ENCODE results near the gene INPPL1. TPM values are rescaled to one million over a fixed set of nuclear protein-coding genes. Genes with fewer than 3 reads are reported as not detected.

Gene INPPL1
- total RNA-seq, 1 experiment from 2014 or later, result 83.9 TPM

DNA sequence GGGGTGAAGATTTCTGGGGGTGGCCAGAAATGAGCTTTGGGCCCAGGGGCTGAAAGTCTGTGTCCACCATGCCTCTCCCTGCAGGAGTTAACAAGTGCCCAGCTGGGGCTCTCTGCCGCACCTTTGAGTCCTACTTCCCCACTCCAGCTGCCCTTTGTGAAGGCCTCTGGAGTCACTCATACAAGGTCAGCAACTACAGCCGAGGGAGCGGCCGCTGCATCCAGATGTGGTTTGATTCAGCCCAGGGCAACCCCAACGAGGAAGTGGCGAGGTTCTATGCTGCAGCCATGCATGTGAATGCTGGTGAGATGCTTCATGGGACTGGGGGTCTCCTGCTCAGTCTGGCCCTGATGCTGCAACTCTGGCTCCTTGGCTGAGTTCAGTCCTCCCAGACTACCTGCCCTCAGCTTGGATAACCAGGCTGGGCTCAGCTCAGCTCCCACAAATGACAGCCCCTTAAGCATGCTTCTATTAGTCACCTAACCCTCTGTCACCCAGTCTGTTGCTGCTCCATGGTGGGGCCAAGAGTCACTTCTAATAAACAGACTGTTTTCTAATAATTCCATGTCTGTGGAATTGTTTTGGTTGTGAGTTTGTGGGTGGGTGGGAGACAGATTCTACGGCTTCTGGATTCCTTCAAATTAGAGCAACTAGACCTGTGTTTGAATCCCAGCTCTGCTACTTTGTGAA lies 3.0 kb upstream of the INPPL1 start:
- peak; percentile 65 for DNase-seq

DNA sequence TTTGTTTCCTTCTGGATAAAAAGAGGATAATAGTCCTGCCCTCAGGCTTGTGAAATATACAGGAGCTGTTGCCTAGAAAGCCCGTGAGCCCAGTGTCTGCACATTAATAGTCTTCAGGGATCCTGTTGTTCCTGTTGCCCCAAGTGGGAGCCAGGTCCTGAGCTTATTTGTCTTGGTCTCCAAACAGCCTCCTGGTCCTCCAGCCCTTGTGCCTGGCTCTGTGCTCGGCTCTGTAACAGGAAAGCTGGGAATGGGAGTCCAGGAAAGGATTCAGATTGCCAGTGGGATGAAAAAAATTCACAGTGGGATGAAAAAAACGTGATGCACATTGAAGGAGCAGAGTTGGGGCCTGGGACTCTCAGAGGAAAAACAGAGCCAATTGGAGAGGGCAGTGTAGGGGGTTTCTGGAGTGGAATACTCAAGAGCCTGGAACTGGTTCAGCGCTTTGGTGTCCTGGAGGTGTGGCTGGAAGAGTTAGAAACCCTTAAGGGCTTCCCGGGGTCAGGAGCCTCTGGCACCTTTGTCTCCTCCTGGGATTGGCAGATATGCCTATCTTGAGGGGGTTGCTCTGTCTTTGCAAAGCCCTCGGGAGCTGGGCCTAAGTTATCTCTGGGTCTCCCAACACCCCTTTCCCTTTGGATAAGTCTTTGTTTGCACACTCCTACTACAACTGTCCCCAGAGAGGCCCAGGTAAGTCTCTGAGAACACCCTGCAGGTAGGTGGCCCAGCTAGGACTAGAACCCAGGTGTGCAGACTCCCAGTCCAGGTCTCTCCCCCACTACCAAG lies 2.3 kb upstream of the INPPL1 start:
- no peaks in the 10 kb centered on the region for H4K20me1 ChIP-seq (ENCODE audit: insufficient read depth, low read depth, low read length)
- no peak for DNase-seq
- no peaks in the 10 kb centered on the region for H3K9me3 ChIP-seq (ENCODE audit: low read length)
- no peaks in the 10 kb centered on the region for H3K27me3 ChIP-seq (ENCODE audit: low read length)
- H3K9ac ChIP-seq (ENCODE audit: low read length), result peak overlapping the region; percentile 97
- H2AFZ ChIP-seq (ENCODE audit: low read length), result peak overlapping the region; percentile 80; the same call in 1 of the 2 replicates
- H3K4me2 ChIP-seq (ENCODE audit: low read depth, low read length, poor library complexity, severe bottlenecking), result peak overlapping the region; percentile 100
- H3K36me3 ChIP-seq (ENCODE audit: insufficient read depth, low read length), result no peaks in the 10 kb centered on the region
- peak overlapping the region; percentile 74 for H3K27ac ChIP-seq (ENCODE audit: low read length)
- no peaks in the 10 kb centered on the region for H3K9me2 ChIP-seq (replicated peaks; ENCODE audit: insufficient read depth, low read length)
- peak overlapping the region; percentile 99 for H3K4me3 ChIP-seq (ENCODE audit: low read length)
- H3K79me2 ChIP-seq (ENCODE audit: low read length), result peaks cover 25% of the 10 kb centered on the region
- peaks cover 45% of the 10 kb centered on the region for H3K4me1 ChIP-seq (ENCODE audit: low read length)

More for the DNA sequence above, 3.0 kb upstream of the INPPL1 start:
- no peaks in the 10 kb centered on the region for H3K36me3 ChIP-seq (ENCODE audit: insufficient read depth, low read length)
- H3K4me1 ChIP-seq (ENCODE audit: low read length), result peaks cover 44% of the 10 kb centered on the region
- H2AFZ ChIP-seq (ENCODE audit: low read length), result peak overlapping the region; percentile 80; the same call in 1 of the 2 replicates
- H3K9me3 ChIP-seq (ENCODE audit: low read length), result no peaks in the 10 kb centered on the region
- peak overlapping the region; percentile 97 for H3K9ac ChIP-seq (ENCODE audit: low read length)
- H3K27ac ChIP-seq (ENCODE audit: low read length), result no peak overlapping the region
- H4K20me1 ChIP-seq (ENCODE audit: insufficient read depth, low read depth, low read length), result no peaks in the 10 kb centered on the region
- H3K9me2 ChIP-seq (replicated peaks; ENCODE audit: insufficient read depth, low read length), result no peaks in the 10 kb centered on the region
- H3K27me3 ChIP-seq (ENCODE audit: low read length), result no peaks in the 10 kb centered on the region
- H3K4me2 ChIP-seq (ENCODE audit: low read depth, low read length, poor library complexity, severe bottlenecking), result peak overlapping the region; percentile 100
- peaks cover 21% of the 10 kb centered on the region for H3K79me2 ChIP-seq (ENCODE audit: low read length)
- peak overlapping the region; percentile 99; the same call in 1 of the 2 replicates for H3K4me3 ChIP-seq (ENCODE audit: low read length)

DNA sequence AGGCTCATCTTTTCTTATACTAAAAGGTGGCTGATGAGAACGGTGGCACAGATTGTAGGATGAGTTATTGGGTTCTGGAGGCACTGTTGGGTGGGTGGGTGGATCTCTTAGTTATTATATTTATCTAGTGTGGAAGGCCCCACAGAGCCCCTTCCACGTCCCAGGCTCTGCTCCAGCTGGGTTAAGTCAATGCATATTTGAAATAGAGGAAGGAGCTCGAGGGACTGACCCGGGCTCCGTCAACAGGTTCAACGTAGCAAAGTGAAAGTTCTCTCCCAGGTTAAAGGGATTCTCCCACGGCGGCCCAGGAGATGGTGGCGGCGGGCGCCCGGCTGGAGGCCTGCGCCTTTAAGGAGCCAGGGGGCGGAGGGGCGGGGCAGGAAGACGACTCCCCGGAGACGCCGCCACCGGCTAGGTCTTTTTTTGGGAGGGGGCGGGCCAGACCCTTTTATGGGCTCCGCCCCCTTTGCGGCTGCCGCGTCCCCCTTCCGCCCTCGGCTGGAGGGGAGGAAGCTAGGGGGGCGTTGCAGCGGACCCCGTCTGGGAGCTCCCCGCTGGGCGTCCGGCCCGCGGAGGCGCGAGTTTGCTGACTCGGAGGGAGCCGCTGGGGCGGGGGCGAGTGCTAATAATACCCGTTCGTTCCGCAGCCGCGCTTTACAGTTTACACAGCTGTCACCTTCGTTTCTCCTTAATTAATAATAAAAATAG lies 1.5 kb upstream of the INPPL1 start:
- peak overlapping the region; percentile 97 for H3K9ac ChIP-seq (ENCODE audit: low read length)
- H3K27ac ChIP-seq (ENCODE audit: low read length), result peak overlapping the region; percentile 89
- peak overlapping the region; percentile 99 for H3K4me3 ChIP-seq (ENCODE audit: low read length)
- peaks cover 40% of the 10 kb centered on the region for H3K4me1 ChIP-seq (ENCODE audit: low read length)
- peak overlapping the region; percentile 92; the same call in 1 of the 2 replicates for H2AFZ ChIP-seq (ENCODE audit: low read length)
- H3K9me2 ChIP-seq (replicated peaks; ENCODE audit: insufficient read depth, low read length), result no peaks in the 10 kb centered on the region
- peaks cover 26% of the 10 kb centered on the region for H3K79me2 ChIP-seq (ENCODE audit: low read length)
- H3K27me3 ChIP-seq (ENCODE audit: low read length), result no peaks in the 10 kb centered on the region
- DNase-seq, result peak; percentile 98
- H4K20me1 ChIP-seq (ENCODE audit: insufficient read depth, low read depth, low read length), result no peaks in the 10 kb centered on the region
- no peaks in the 10 kb centered on the region for H3K36me3 ChIP-seq (ENCODE audit: insufficient read depth, low read length)
- peak overlapping the region; percentile 100 for H3K4me2 ChIP-seq (ENCODE audit: low read depth, low read length, poor library complexity, severe bottlenecking)
- no peaks in the 10 kb centered on the region for H3K9me3 ChIP-seq (ENCODE audit: low read length)

DNA sequence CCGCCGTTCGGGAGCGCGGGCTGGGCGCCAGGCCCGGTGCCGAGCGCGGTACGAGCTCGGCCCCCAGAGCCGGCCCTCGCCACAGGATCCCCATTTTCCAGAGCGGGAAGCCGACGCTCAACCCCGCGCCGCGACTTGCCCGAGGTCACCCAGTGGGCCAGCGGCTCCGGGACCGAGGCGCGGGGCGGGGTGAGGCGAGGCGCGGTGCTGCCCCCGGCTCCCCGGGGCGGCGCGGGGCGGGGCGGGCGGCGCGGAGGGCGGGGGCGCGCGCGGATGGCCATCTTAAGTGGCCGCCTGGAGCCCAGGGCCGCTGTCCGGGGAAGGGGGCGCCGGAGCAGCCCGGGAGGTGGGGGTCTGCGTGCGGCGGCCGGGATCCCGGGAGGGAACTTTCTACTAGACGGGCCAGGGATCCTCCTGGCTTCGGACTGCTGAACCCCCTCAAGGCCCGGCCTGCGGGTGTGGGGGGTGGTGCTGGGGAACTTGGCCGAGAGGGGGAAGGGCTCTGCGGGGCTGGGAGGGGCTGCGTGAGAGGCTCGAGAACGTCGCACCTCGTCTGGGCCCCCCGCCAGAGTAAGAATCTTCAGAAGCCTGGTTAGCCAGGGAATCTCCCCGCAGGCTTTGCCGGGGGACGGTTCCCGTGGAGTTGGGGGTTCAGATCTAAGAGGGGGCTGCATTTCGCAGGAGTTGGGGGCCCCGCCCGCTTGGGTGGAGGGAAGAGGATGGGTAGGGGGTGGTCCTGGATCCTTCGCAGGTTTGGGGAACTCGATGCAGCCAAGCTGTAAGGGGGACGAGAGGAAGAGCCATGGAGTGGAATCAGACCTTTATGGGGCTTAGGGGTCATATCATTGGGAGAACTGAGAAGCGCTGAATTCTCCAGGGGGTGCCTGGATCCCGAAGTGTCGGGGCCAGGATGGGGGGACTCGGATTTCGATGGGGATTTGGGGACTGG lies 678 bp upstream of the INPPL1 start:
- Histone ChIP-seq H3K27ac (ENCODE audit: low read length) (peak overlapping the region; percentile 89), H3K79me2 (ENCODE audit: low read length) (peaks cover 26% of the 10 kb centered on the region), H3K27me3 (ENCODE audit: low read length) (no peaks in the 10 kb centered on the region), H3K36me3 (ENCODE audit: insufficient read depth, low read length) (no peaks in the 10 kb centered on the region; the same call in 1 of the 2 replicates), H3K9ac (ENCODE audit: low read length) (peak overlapping the region; percentile 97), H3K4me2 (ENCODE audit: low read depth, low read length, poor library complexity, severe bottlenecking) (peak overlapping the region; percentile 100), H2AFZ (ENCODE audit: low read length) (peak overlapping the region; percentile 92; the same call in 1 of the 2 replicates), H4K20me1 (ENCODE audit: insufficient read depth, low read depth, low read length) (no peaks in the 10 kb centered on the region), H3K4me1 (ENCODE audit: low read length) (peaks cover 39% of the 10 kb centered on the region), H3K9me3 (ENCODE audit: low read length) (no peaks in the 10 kb centered on the region), H3K4me3 (ENCODE audit: low read length) (peak overlapping the region; percentile 99), H3K9me2 (replicated peaks; ENCODE audit: insufficient read depth, low read length) (no peaks in the 10 kb centered on the region)
- peak; percentile 78 for DNase-seq

DNA sequence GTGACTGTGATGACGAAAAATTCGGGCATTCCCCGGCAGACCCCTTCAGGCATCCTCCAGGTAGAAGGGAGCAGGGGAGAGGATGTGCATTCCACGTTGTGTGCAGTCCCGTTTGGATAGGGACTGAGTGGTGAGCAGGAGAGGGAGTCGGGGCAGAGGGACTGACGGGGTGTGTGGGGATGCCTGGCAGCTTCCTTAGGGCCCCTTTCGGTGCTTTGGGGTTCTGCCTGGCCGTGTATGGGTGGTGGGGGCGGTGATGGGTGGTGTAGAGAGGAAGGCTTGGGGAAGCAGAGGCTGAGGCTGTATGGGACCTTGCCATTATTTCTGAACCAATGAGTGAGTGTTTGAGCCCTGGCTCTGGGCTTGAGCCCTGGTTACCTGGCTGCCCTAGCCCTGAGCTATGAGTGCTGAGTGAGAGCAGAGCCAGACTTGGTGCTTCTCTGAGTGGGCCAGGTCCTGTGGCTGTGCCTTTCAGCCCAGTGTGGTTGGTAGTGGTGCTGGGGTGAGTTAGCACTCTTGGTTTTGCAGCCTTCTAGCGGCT lies 914 bp downstream of the INPPL1 start:
- DNase-seq, result peak; percentile 80
- Histone ChIP-seq H3K4me2 (ENCODE audit: low read depth, low read length, poor library complexity, severe bottlenecking) (peak overlapping the region; percentile 100), H3K9ac (ENCODE audit: low read length) (peak overlapping the region; percentile 97), H3K27me3 (ENCODE audit: low read length) (no peaks in the 10 kb centered on the region), H3K4me1 (ENCODE audit: low read length) (peaks cover 38% of the 10 kb centered on the region), H3K4me3 (ENCODE audit: low read length) (peak overlapping the region; percentile 99), H2AFZ (ENCODE audit: low read length) (no peak overlapping the region), H3K79me2 (ENCODE audit: low read length) (peaks cover 26% of the 10 kb centered on the region), H3K36me3 (ENCODE audit: insufficient read depth, low read length) (peaks cover 6% of the 10 kb centered on the region; the same call in 1 of the 2 replicates), H3K27ac (ENCODE audit: low read length) (peak overlapping the region; percentile 89), H4K20me1 (ENCODE audit: insufficient read depth, low read depth, low read length) (no peaks in the 10 kb centered on the region), H3K9me2 (replicated peaks; ENCODE audit: insufficient read depth, low read length) (no peaks in the 10 kb centered on the region), H3K9me3 (ENCODE audit: low read length) (no peaks in the 10 kb centered on the region)

DNA sequence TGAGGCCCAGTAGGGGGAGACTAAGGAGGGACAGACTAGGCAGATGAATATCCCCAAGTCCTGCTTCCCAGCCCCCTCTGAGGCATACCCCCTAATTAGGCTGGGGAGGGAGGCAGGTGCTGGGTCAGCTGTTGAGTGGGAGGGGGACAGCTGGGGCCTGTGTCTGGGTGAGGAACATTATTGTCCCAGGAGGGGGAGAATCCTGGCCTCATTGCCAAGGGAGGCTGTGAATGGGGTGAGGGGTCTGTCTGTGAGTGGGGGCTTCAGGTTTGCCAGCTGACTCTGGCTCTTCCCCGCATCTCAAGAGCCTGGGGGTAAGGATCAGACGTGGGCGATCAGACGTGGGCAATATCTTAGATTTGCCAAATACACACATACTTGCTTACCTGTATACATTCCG lies 2.1 kb downstream of the INPPL1 start:
- no peak for DNase-seq
- Histone ChIP-seq H3K9ac (ENCODE audit: low read length) (no peak overlapping the region), H3K4me1 (ENCODE audit: low read length) (peaks cover 26% of the 10 kb centered on the region), H3K27me3 (ENCODE audit: low read length) (no peaks in the 10 kb centered on the region), H4K20me1 (ENCODE audit: insufficient read depth, low read depth, low read length) (0 out of 2 replicates have a peak, but pooled peaks cover 4% of the 10 kb centered on the region), H3K9me3 (ENCODE audit: low read length) (no peaks in the 10 kb centered on the region), H3K4me2 (ENCODE audit: low read depth, low read length, poor library complexity, severe bottlenecking) (no peak overlapping the region), H3K4me3 (ENCODE audit: low read length) (no peak overlapping the region), H3K27ac (ENCODE audit: low read length) (no peak overlapping the region), H3K79me2 (ENCODE audit: low read length) (peaks cover 26% of the 10 kb centered on the region), H3K9me2 (replicated peaks; ENCODE audit: insufficient read depth, low read length) (no peaks in the 10 kb centered on the region), H3K36me3 (ENCODE audit: insufficient read depth, low read length) (peaks cover 6% of the 10 kb centered on the region; the same call in 1 of the 2 replicates), H2AFZ (ENCODE audit: low read length) (no peak overlapping the region)

Data from Karpas-422 (cell line).